Transverse colon (tissue), 4 donors: ENCODE results near the gene DGKD.

Source experiments
- EP300 ChIP-seq: sonication (generic); formaldehyde crosslinking; IDR thresholded peaks from one replicate; pipeline ENCODE4 v1.6.1; 2017; ENCODE audit warnings: antibody characterized with exemption, low read depth
- POLR2A ChIP-seq: fragments of 450-650 bp; IDR thresholded peaks from one replicate; pipeline ENCODE4 v1.6.1; 2016; ENCODE audit warnings: antibody characterized with exemption, mild to moderate bottlenecking, moderate library complexity
- POLR2AphosphoS5 ChIP-seq, 3 donors: sonication (generic); formaldehyde crosslinking; IDR thresholded peaks; one replicate each; pipeline ENCODE4 v1.6.1; 2016; ENCODE audit warnings: antibody characterized with exemption in 3 of 3
- TF ChIP-seq, protein P1 (sequence below), 5 experiments: fragments of 200-600 bp in 3 of 5; fragments of 450-650 bp in 2 of 5; sonication (generic) in 3 of 5; IDR thresholded peaks; 1 replicate in 2 of 5; 2 replicates in 3 of 5; pipeline ENCODE4 v1.5.1; 2016 to 2017; ENCODE audit warnings: antibody characterized with exemption in 5 of 5, inconsistent platforms in 3 of 5, mild to moderate bottlenecking in 2 of 5, moderate library complexity in 1 of 5

- TF ChIP-seq, protein P1, sequence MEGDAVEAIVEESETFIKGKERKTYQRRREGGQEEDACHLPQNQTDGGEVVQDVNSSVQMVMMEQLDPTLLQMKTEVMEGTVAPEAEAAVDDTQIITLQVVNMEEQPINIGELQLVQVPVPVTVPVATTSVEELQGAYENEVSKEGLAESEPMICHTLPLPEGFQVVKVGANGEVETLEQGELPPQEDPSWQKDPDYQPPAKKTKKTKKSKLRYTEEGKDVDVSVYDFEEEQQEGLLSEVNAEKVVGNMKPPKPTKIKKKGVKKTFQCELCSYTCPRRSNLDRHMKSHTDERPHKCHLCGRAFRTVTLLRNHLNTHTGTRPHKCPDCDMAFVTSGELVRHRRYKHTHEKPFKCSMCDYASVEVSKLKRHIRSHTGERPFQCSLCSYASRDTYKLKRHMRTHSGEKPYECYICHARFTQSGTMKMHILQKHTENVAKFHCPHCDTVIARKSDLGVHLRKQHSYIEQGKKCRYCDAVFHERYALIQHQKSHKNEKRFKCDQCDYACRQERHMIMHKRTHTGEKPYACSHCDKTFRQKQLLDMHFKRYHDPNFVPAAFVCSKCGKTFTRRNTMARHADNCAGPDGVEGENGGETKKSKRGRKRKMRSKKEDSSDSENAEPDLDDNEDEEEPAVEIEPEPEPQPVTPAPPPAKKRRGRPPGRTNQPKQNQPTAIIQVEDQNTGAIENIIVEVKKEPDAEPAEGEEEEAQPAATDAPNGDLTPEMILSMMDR (IDR thresholded peaks at IDR 0.05): no peak
- TF ChIP-seq POLR2A: no peak
- TF ChIP-seq POLR2AphosphoS5 (IDR thresholded peaks at IDR 0.05): no peak
- TF ChIP-seq EP300: no peak
Observed at GRCh38 chr2:233355916-233356315, 1.6 kb downstream of the DGKD start.
